HG03064 (cell line): ENCODE results near the gene CEMIP2.
"Not testable (repeated sequence)": the region's sequence is repeated elsewhere in the genome, so short reads cannot be mapped to it uniquely, and the experiment has no call there.

Source experiments
- ATAC-seq: cut with Tn5 transposase; IDR thresholded peaks from one replicate; pipeline ENCODE4 v1.9.1; 2021; ENCODE audit warnings: low read depth; ENCODE audit not compliant: unreplicated experiment

Gene CEMIP2

GRCh38 chr9:71768388-71769174 is at the start of gene CEMIP2:
Gene CEMIP2, minus strand, starts transcription at chr9:71768513. Its CDS starts 18,140 bp downstream, at chr9:71750373.
- ATAC-seq: peak; percentile 74

GRCh38 chr9:71816916-71817451 is 48.7 kb upstream of the CEMIP2 start:
- no peak for ATAC-seq

GRCh38 chr9:71814815-71815214 is 46.5 kb upstream of the CEMIP2 start:
- no peak for ATAC-seq

GRCh38 chr9:71814226-71814625 is 45.9 kb upstream of the CEMIP2 start:
- ATAC-seq: no peak

- no peak for ATAC-seq
Observed at GRCh38 chr9:71812385-71812784, 44.1 kb upstream of the CEMIP2 start.

- no peak for ATAC-seq
Observed at GRCh38 chr9:71808068-71808467, 39.8 kb upstream of the CEMIP2 start.

- ATAC-seq: peak; percentile 91
Observed at GRCh38 chr9:71806901-71807307, 38.6 kb upstream of the CEMIP2 start.

- not testable (repeated sequence) for ATAC-seq
Observed at GRCh38 chr9:71805096-71805495, 36.8 kb upstream of the CEMIP2 start.

GRCh38 chr9:71801826-71802225 is 33.5 kb upstream of the CEMIP2 start:
- ATAC-seq: no peak

- no peak for ATAC-seq
Observed at GRCh38 chr9:71797266-71797665, 29.0 kb upstream of the CEMIP2 start.

- ATAC-seq: no peak
Observed at GRCh38 chr9:71796100-71796767, 27.9 kb upstream of the CEMIP2 start.

- peak; percentile 87 for ATAC-seq
Observed at GRCh38 chr9:71795097-71795813, 26.9 kb upstream of the CEMIP2 start.

- ATAC-seq: no peak
Observed at GRCh38 chr9:71793386-71794105, 25.2 kb upstream of the CEMIP2 start.

GRCh38 chr9:71791875-71792274 is 23.6 kb upstream of the CEMIP2 start:
- no peak for ATAC-seq

- ATAC-seq: no peak
Observed at GRCh38 chr9:71790296-71790695, 22.0 kb upstream of the CEMIP2 start.

GRCh38 chr9:71783120-71783523 is 14.8 kb upstream of the CEMIP2 start:
- ATAC-seq: peak; percentile 76

GRCh38 chr9:71781391-71781790 is 13.1 kb upstream of the CEMIP2 start:
- ATAC-seq: peak; percentile 72

- no peak for ATAC-seq
Observed at GRCh38 chr9:71780953-71781352, 12.6 kb upstream of the CEMIP2 start.

- no peak for ATAC-seq
Observed at GRCh38 chr9:71778085-71778484, 9.8 kb upstream of the CEMIP2 start.

- ATAC-seq: peak; percentile 54
Observed at GRCh38 chr9:71774920-71775319, 6.6 kb upstream of the CEMIP2 start.
